ENCODE measurements around the gene CD72. TPM values are rescaled to one million over a fixed set of nuclear protein-coding genes. Genes with fewer than 3 reads are reported as not detected.

Gene CD72
- total RNA-seq, 1 experiment from 2014 or later = 0.15 TPM

- intact Hi-C loops (cut with micrococcal nuclease) = no loop called here
- ATAC-seq (no peak), DNase-seq (no peak)
- TF ChIP-seq CTCF (conservative IDR thresholded peaks at IDR 0.05; ENCODE audit: low read depth, low read length) (no peak), EZH2 (IDR thresholded peaks at IDR 0.05; ENCODE audit: low read length, unreplicated experiment) (no peak), EZH2phosphoT487 (IDR thresholded peaks at IDR 0.05; ENCODE audit: borderline replicate concordance, low read length) (no peak)
- H3K9me2 ChIP-seq (replicated peaks; ENCODE audit: low read length) = no peaks in the 10 kb centered on the region
- ChIA-PET POLR2A (ENCODE audit: unreplicated experiment) (interaction anchor here (0.6 kb wide), 1 partner anchor 55 kb away, joined by 4 read pairs; no protein-coding TSS in a partner anchor), CTCF (no interaction called here)
- no peaks in the 10 kb centered on the region for H3K36me3 ChIP-seq (ENCODE audit: low read depth, low read length)
- H3K27me3 ChIP-seq (ENCODE audit: low read length) = no peaks in the 10 kb centered on the region
- H3K9ac ChIP-seq (ENCODE audit: low read length) = no peak overlapping the region
- no peak overlapping the region for H2AFZ ChIP-seq (ENCODE audit: low read length)
- BruUV-seq (replicated peaks) = no TSS peak
- H3K27ac ChIP-seq (ENCODE audit: low read length) = no peak overlapping the region
- H4K20me1 ChIP-seq (ENCODE audit: low read length) = no peaks in the 10 kb centered on the region
- H3K4me3 ChIP-seq (ENCODE audit: low read length) = no peak overlapping the region
- H3K4me1 ChIP-seq (ENCODE audit: insufficient read depth, low read length) = no peaks in the 10 kb centered on the region
- H3K79me2 ChIP-seq (ENCODE audit: low read length) = no peaks in the 10 kb centered on the region
- no peaks in the 10 kb centered on the region for H3K9me3 ChIP-seq (ENCODE audit: low read length)
- no peak overlapping the region for H3K4me2 ChIP-seq (ENCODE audit: low read length)
- no peaks in the 10 kb centered on the region for H3F3A ChIP-seq (ENCODE audit: low read length, unreplicated experiment)
Observed at GRCh38 chr9:35619800-35620158, 1.6 kb upstream of the CD72 start.

DNA sequence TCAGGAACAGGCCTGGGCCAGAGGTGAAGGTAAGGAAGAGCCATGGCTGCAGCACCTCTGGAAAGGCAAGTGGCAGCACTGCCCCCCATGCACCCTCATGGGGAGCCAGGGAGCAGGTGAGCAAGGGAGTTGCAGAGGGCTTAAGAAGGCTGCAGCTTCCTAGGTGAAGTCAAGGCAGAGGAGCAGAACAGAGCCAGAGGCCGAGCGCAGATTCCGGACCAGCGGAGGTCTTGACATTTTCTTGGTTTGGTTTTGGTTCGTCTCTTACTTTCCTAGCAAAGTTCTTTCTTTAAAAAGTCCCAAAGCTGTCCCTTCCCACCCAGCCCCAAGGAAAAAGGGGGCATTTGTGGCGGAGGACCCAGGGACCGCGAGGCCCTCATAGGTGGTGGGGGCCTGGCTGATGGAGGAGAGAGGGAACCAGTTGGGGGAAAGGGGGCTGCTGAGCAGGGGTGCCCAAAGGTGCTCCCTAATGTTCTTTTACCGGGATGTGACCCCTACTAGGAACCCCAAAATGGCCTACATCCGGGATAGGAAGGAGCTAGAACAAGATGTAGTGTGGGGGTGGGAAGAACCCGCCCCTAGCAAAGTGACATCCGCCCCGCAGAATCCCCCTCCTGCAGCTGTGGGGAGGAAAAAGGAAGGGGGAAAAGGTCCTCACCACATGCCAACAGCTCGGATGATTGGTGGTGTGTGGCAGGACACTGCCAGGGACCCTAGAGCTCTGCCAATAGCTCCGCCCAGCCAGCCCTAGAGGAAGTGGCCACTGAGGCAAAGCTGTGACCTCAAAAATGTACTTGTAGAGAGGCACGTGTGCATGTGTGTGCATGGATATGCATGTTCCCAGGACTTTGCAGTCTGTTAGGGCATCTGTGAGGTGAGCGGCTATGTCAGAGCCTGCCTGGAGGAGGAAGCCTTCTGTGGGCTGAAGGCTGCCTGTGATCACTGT is 914 bp upstream of the CD72 start:
- H4K20me1 ChIP-seq (ENCODE audit: low read length) = no peaks in the 10 kb centered on the region
- POLR2A ChIA-PET (ENCODE audit: unreplicated experiment) = no interaction called here
- TF ChIP-seq EZH2 (IDR thresholded peaks at IDR 0.05; ENCODE audit: low read length, unreplicated experiment) (no peak), CTCF (conservative IDR thresholded peaks at IDR 0.05; ENCODE audit: low read depth, low read length) (no peak), EZH2phosphoT487 (IDR thresholded peaks at IDR 0.05; ENCODE audit: borderline replicate concordance, low read length) (no peak)
- intact Hi-C loops (cut with micrococcal nuclease) = no loop called here
- no peaks in the 10 kb centered on the region for H3K4me1 ChIP-seq (ENCODE audit: insufficient read depth, low read length)
- CTCF ChIA-PET = no interaction called here
- no TSS peak for BruUV-seq (replicated peaks)
- H2AFZ ChIP-seq (ENCODE audit: low read length) = no peak overlapping the region
- no peak for DNase-seq
- no peaks in the 10 kb centered on the region for H3K9me2 ChIP-seq (replicated peaks; ENCODE audit: low read length)
- H3K36me3 ChIP-seq (ENCODE audit: low read depth, low read length) = no peaks in the 10 kb centered on the region
- no peak overlapping the region for H3K27ac ChIP-seq (ENCODE audit: low read length)
- H3K27me3 ChIP-seq (ENCODE audit: low read length) = no peaks in the 10 kb centered on the region
- no peaks in the 10 kb centered on the region for H3K79me2 ChIP-seq (ENCODE audit: low read length)
- no peak overlapping the region for H3K4me3 ChIP-seq (ENCODE audit: low read length)
- no peak overlapping the region for H3K4me2 ChIP-seq (ENCODE audit: low read length)
- no peak for ATAC-seq
- H3F3A ChIP-seq (ENCODE audit: low read length, unreplicated experiment) = no peaks in the 10 kb centered on the region
- H3K9me3 ChIP-seq (ENCODE audit: low read length) = no peaks in the 10 kb centered on the region
- no peak overlapping the region for H3K9ac ChIP-seq (ENCODE audit: low read length)

- H3K27me3 ChIP-seq (ENCODE audit: low read length) = no peaks in the 10 kb centered on the region
- BruUV-seq (replicated peaks) = no TSS peak
- H3K9me3 ChIP-seq (ENCODE audit: low read length) = no peaks in the 10 kb centered on the region
- POLR2A ChIA-PET (ENCODE audit: unreplicated experiment) = no interaction called here
- H3K36me3 ChIP-seq (ENCODE audit: low read depth, low read length) = no peaks in the 10 kb centered on the region
- H4K20me1 ChIP-seq (ENCODE audit: low read length) = no peaks in the 10 kb centered on the region
- H3K27ac ChIP-seq (ENCODE audit: low read length) = no peak overlapping the region
- no peaks in the 10 kb centered on the region for H3K79me2 ChIP-seq (ENCODE audit: low read length)
- no peaks in the 10 kb centered on the region for H3K9me2 ChIP-seq (replicated peaks; ENCODE audit: low read length)
- no peak for DNase-seq
- no peak for TF ChIP-seq EZH2phosphoT487 (IDR thresholded peaks at IDR 0.05; ENCODE audit: borderline replicate concordance, low read length)
- no peak for TF ChIP-seq EZH2 (IDR thresholded peaks at IDR 0.05; ENCODE audit: low read length, unreplicated experiment)
- TF ChIP-seq CTCF (conservative IDR thresholded peaks at IDR 0.05; ENCODE audit: low read depth, low read length) = no peak
- no peak overlapping the region for H2AFZ ChIP-seq (ENCODE audit: low read length)
- CTCF ChIA-PET = no interaction called here
- intact Hi-C loops (cut with micrococcal nuclease) = no loop called here
- no peaks in the 10 kb centered on the region for H3F3A ChIP-seq (ENCODE audit: low read length, unreplicated experiment)
- H3K9ac ChIP-seq (ENCODE audit: low read length) = no peak overlapping the region
- no peak overlapping the region for H3K4me2 ChIP-seq (ENCODE audit: low read length)
- no peak for ATAC-seq
- H3K4me1 ChIP-seq (ENCODE audit: insufficient read depth, low read length) = no peaks in the 10 kb centered on the region
- no peak overlapping the region for H3K4me3 ChIP-seq (ENCODE audit: low read length)
Observed at GRCh38 chr9:35617548-35617947, 665 bp downstream of the CD72 start.

All from PC-3 (cell line).